Amygdala (tissue), 56 donors: Measurements from ENCODE around the gene PTPRD.
"Not testable (repeated sequence)": the region's sequence is repeated elsewhere in the genome, so short reads cannot be mapped to it uniquely, and the experiment has no call there.

Source experiments
- DNase-seq, 56 donors: peaks; one replicate each; lab custom pipeline; 2025; lab: John Stamatoyannopoulos, UW

Gene PTPRD

GRCh38 chr9:9112001-9112720 lies 1500.6 kb downstream of the PTPRD start:
- no peak for DNase-seq

- DNase-seq = no peak
Measured at GRCh38 chr9:9108641-9109040, 1504.2 kb downstream of the PTPRD start.

DNA sequence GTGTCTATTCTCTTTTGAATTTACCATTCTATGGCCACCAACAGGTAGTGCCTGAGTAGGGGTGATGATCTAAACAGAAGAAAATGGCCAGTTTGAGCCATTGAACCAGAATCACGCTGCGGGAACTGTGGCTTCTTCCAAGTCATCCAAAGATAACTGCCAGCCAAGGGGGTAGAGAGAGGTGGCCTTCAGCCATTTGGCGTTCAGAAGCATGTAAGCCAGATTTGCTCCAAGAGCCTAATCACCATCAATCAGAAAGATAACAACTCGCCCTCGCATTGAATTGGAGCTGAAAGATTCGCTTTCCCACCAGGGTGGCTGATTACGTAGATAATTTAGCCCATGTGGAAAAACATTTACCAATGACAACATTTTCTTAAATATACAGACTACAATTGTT lies 1510.5 kb downstream of the PTPRD start:
- DNase-seq = no peak

DNA sequence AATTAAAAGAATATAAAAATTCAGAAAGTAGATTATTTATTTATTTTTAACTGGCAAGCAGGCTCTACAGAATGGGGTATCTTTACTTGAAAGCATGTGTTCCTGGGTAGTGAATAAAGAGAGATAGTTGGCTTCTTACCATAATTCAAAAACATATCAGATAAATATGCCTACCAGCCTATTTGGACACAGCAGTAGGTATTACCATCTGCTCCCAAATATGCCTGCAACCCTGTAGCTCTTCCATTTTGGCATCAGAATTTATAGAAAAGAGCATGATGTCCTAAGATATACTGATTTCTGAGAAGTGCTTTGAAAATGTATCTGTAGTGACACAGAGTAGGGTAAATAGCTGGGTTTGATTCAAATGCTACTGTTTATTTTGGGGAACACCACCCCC lies 1512.7 kb downstream of the PTPRD start:
- peak in 1 of 56 donors; percentile 0 for DNase-seq

- DNase-seq = no peak
Measured at GRCh38 chr9:9099646-9100045, 1513.2 kb downstream of the PTPRD start.

DNA sequence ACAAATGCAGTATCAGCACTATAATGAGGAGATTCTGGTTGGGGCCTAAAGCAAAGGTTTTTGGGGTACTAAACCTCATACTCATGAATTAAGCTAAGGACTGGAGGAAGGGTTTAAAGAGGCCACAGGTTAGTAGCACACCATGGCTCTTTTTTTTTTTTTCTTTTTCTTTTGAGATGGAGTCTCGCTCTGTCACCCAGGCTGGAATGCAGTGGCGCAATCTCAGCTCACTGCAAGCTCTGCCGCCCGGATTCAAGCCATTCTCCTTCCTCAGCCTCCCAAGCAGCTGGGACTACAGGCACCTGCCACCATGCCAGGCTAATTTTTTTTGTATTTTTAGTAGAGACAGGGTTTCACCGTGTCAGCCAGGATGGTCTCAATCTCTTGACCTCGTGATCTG lies 1515.5 kb downstream of the PTPRD start:
- not testable (repeated sequence) for DNase-seq

- no peak for DNase-seq
Measured at GRCh38 chr9:9091387-9091786, 1521.4 kb downstream of the PTPRD start.

DNA sequence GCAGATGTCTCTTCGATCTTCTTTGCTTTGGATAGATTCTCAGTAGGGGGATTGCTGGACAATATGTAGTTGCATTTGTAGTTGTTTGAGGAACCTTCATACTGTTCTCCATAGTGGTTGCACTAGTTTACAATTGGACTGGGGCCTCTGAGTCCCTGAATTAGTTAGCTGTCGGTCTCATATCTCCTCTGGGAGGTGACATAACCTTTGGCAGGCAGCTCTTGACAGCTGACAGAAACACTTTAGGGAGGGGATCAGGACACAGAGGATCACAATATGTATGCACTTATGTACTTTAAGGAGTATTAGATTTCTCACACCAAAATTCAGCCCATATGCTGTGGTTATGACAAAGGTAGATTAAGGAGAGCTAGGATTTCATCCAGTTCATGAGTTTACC lies 1533.3 kb downstream of the PTPRD start:
- DNase-seq = no peak

GRCh38 chr9:9078301-9078700 lies 1534.5 kb downstream of the PTPRD start:
- DNase-seq = no peak

DNA sequence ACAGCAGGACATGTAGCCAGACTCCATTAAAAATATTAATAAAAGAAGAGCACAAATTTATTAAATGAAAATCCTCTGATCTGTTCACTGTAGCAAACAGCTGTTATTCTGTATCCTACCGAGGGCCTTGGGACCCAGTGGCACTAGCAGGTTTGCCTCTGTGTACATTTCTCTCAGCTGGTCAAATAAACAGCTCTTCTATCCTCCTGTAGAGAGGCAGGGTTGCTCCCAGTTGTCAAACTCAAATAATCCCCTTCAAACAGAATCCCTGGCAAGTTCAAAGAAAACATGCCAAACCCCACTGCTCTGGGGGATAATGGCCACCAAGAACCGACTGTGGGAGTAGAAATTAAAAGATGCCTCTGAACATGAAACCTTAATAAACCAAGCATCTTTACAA lies 1551.2 kb downstream of the PTPRD start:
- DNase-seq = no peak

DNA sequence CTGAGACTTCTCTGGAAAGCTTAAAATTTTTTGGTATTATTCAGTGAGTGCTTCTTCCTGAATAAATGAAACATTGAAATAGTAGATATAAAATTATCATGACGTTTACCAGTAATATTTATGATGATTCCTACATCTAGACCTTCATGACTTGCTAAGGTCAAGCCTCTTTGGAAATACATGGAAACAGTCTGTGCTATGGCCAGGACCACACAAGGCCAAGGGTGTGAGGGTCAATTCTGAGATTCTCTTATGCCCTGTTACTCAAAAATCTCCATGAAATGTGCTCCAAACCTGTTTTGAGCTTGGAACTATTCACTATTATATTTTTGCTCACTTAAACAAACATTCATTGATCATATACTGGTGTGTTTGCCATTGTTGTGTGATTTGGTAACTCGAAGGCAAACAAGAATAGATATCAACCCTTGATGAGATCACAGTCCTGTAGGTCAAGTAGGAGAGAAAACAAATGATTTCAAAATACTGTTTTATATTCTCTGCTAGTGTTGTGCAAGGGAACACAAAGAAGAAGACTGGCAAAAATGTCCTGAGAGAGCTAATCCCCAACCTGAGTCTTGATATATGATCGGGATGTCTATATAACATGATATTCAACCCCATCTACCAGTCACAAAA lies 1558.3 kb downstream of the PTPRD start:
- DNase-seq = no peak

GRCh38 chr9:9045572-9045971 lies 1567.2 kb downstream of the PTPRD start:
- no peak for DNase-seq

GRCh38 chr9:9045072-9045471 lies 1567.7 kb downstream of the PTPRD start:
- DNase-seq = no peak

DNA sequence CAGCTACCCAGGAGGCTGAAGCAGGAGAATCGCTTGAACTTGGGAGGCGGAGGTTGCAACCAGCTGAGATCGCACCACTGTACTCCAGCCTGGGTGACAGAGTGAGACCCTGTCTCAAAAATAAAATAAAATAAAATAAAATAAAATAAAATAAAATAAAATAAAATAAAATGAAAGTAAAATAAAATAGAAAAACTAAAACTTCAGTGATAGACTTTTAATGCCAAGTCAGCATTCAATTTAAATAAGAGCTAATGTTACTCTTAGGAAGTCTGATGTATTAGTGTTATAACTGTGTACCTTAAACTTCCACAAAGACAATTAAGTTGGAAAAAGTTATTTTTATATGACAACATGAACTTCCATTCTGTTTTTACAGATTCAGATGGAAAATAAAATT lies 1569.0 kb downstream of the PTPRD start:
- DNase-seq = not testable (repeated sequence)

GRCh38 chr9:9041756-9042155 lies 1571.0 kb downstream of the PTPRD start:
- DNase-seq = no peak

DNA sequence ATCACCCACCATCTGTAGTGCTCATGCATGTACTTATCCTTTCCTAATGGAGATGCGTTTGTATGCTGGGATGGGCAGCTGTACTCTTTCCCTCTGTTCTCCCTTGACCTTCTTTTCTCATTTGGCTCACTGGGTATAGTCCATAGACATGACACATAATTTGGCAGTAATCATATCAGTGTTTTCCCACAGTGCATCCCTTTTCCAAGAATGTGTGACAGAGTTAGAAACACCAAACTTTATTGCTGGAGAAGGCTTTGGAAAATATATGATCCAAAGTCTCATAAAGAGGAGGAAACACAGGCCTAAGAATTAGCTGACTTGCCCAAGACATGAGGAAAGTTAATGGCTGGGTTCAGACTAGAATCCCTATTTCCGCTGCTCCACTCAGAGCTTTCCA lies 1579.8 kb downstream of the PTPRD start:
- no peak for DNase-seq

DNA sequence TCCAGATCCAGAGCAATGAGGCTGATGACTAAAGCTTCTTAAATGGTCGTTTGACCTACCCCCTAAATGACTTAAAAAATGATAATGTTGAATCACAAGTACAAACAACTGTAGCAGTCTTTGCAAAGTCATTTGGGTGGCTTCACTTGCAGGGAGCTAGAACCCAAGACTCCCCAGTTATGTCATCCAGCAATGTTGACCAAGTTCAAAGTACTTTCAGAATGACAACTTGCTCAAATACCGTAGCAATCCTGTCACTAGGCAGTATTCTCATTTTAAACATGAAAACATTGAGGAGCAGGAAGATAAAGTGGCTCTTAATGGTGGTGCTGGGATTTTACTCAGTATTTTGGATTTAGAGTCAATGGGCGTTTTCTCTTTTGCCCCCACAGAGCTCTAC lies 1596.2 kb downstream of the PTPRD start:
- no peak for DNase-seq

- no peak for DNase-seq
Measured at GRCh38 chr9:9004810-9005209, 1608.0 kb downstream of the PTPRD start.

- DNase-seq = peak in 34 of 56 donors; percentile 0 to 79 (median 16)
Measured at GRCh38 chr9:9002826-9003583, 1609.8 kb downstream of the PTPRD start.

DNA sequence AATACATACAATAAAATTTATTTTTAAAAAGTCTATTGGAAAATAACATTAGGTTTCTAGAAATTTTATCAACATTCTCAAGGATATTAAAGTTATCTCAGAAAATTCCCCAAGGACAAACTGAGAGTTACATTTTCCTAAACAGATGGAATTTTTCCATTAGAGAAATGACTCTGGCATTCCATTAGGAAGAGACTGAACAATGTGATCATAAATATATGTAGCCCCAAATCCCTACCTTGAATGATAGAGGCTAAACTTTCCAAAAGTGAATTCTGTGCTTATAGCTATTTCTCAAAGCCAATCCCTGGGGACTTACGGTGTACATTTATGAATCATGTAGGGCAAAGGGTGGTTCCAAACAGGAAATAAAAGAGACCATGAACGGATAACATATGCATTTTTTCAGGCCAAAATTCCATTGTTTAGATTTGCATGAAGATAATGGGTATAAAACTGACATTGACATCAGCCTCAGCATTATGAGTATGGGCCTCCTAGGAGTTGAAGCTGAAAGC lies 1632.2 kb downstream of the PTPRD start:
- DNase-seq = no peak

GRCh38 chr9:8978334-8978733 lies 1634.5 kb downstream of the PTPRD start:
- no peak for DNase-seq
